NT2/D1 (cell line): Measurements from ENCODE around the gene ADGRF4.

ENCODE experiments used
- YY1 ChIP-seq: IDR thresholded peaks from 2 replicates; pipeline ENCODE4 v1.6.1; 2011; ENCODE audit not compliant: insufficient read length, insufficient read depth
- ZNF274 ChIP-seq: IDR thresholded peaks from 2 replicates; pipeline ENCODE4 v1.6.1; 2011; ENCODE audit warnings: mild to moderate bottlenecking, low read depth, low read length

DNA sequence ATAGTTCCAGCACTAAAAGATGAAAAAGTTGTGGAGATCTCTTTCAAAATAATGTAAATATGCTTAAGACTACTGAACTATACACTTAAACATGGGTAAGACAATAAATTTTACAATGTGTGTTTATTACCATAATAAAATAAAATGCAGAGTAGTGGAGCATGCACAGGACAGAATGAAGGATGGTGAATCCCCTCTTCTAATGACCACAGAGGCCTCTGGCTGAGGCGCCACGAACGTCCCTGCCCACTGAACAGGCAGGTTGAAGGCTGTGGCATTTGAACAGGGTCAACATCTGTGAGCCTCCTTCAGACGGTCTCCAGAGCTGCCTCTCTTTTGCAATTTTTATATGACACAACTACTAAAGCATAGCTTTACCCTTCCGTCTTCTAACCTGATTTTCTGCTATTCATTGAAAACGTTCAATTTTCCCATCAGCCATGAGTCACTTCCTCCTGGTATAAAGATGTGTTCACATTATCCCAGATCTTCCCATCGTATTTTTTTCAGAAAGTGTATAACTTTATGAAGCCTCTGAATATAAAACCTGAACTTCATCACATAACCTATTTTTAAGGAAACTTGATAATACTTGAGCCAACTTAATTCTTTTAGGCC lies 37.8 kb downstream of the ADGRF4 start:
- TF ChIP-seq YY1 (no peak), ZNF274 (no peak)
